C1 segment of cervical spinal cord (tissue), 14 donors: ENCODE data around the gene FSIP1.
A peak's percentile ranks its signal among the peaks of the same experiment; 100 is the strongest.

Source experiments
- DNase-seq, 14 donors: peaks; one replicate each; lab custom pipeline; 2025; lab: John Stamatoyannopoulos, UW

The FSIP1 gene

GRCh38 chr15:39685999-39686613, 96.5 kb downstream of the FSIP1 start:
- peak in 2 of 14 donors; percentile 2 to 8 for DNase-seq

- no peak for DNase-seq
These were observed 97.3 kb downstream of the FSIP1 start for GRCh38 chr15:39685367-39685766.

GRCh38 chr15:39684233-39684632, 98.4 kb downstream of the FSIP1 start:
- no peak for DNase-seq

GRCh38 chr15:39682366-39682765, 100.3 kb downstream of the FSIP1 start:
- no peak for DNase-seq

GRCh38 chr15:39680868-39681267, 101.8 kb downstream of the FSIP1 start:
- DNase-seq = no peak

GRCh38 chr15:39672666-39673065, 110.0 kb downstream of the FSIP1 start:
- DNase-seq = no peak

- DNase-seq = no peak
These were observed 110.5 kb downstream of the FSIP1 start for GRCh38 chr15:39672184-39672583.

GRCh38 chr15:39670687-39671086, 112.0 kb downstream of the FSIP1 start:
- DNase-seq = no peak

- DNase-seq = no peak
These were observed 113.0 kb downstream of the FSIP1 start for GRCh38 chr15:39669661-39670060.

GRCh38 chr15:39669241-39669640, 113.4 kb downstream of the FSIP1 start:
- no peak for DNase-seq

- DNase-seq = no peak
These were observed 114.2 kb downstream of the FSIP1 start for GRCh38 chr15:39668457-39668856.

GRCh38 chr15:39667382-39668127, 115.1 kb downstream of the FSIP1 start:
- no peak for DNase-seq

- DNase-seq = no peak
These were observed 116.0 kb downstream of the FSIP1 start for GRCh38 chr15:39666677-39667076.

- no peak for DNase-seq
These were observed 116.9 kb downstream of the FSIP1 start for GRCh38 chr15:39665629-39666250.

- DNase-seq = no peak
These were observed 118.9 kb downstream of the FSIP1 start for GRCh38 chr15:39663704-39664250.

- DNase-seq = no peak
These were observed 120.9 kb downstream of the FSIP1 start for GRCh38 chr15:39661776-39662175.

- no peak for DNase-seq
These were observed 123.9 kb downstream of the FSIP1 start for GRCh38 chr15:39658740-39659139.

GRCh38 chr15:39657668-39658067, 125.0 kb downstream of the FSIP1 start:
- DNase-seq = no peak

- DNase-seq = no peak
These were observed 125.5 kb downstream of the FSIP1 start for GRCh38 chr15:39657181-39657580.

- DNase-seq = no peak
These were observed 128.3 kb downstream of the FSIP1 start for GRCh38 chr15:39654304-39654703.

- no peak for DNase-seq
These were observed 130.8 kb downstream of the FSIP1 start for GRCh38 chr15:39651881-39652280.

GRCh38 chr15:39651295-39651694, 131.3 kb downstream of the FSIP1 start:
- no peak for DNase-seq

GRCh38 chr15:39649757-39650156, 132.9 kb downstream of the FSIP1 start:
- DNase-seq = no peak
